ENCODE data around the gene THRSP. TPM values are rescaled to one million over a fixed set of nuclear protein-coding genes. Genes with fewer than 3 reads are reported as not detected.

Gene THRSP
- total and polyA plus RNA-seq, 2 of the 4 experiments (the other 2 are of a cell fraction) = not detected

- ChIA-PET POLR2A (ENCODE audit: unreplicated experiment) (no interaction called here), CTCF (interaction anchor here (0.6 to 1.1 kb wide), 3 partner anchors 10 to 49 kb away, joined by 3 to 4 read pairs (median 3); no protein-coding TSS in a partner anchor)
- no peak overlapping the region for H2AFZ ChIP-seq (replicated peaks; ENCODE audit: low read length, poor library complexity)
Observed at GRCh38 chr11:78036313-78036712, 27.3 kb upstream of the THRSP start.

More at GRCh38 chr11:78036313-78036712, 27.3 kb upstream of the THRSP start:
- Histone ChIP-seq H4K91ac (ENCODE audit: insufficient read depth, low read depth, low read length) (no peak overlapping the region), H2BK120ac (ENCODE audit: low read depth, low read length) (no peak overlapping the region), H4K5ac (ENCODE audit: low read depth, low read length) (no peak overlapping the region), H2AK5ac (ENCODE audit: low read depth, low read length) (no peak overlapping the region), H3K4me3 (ENCODE audit: insufficient read depth, low read depth, low read length) (no peak overlapping the region), H3K4ac (ENCODE audit: low read depth, low read length) (no peak overlapping the region), H2BK20ac (ENCODE audit: low read depth, low read length) (no peak overlapping the region), H3K27ac (ENCODE audit: insufficient read depth, low read length) (no peak overlapping the region), H2BK5ac (ENCODE audit: low read depth, low read length, poor library complexity, severe bottlenecking) (no peak overlapping the region), H3K56ac (ENCODE audit: extremely low read depth, insufficient read depth, low read length) (no peak overlapping the region), H3K4me1 (ENCODE audit: control insufficient read depth, insufficient read depth, low read length) (peaks cover 5% of the 10 kb centered on the region), H3K9me3 (ENCODE audit: control insufficient read depth, insufficient read depth, low read length) (no peaks in the 10 kb centered on the region), H3K18ac (ENCODE audit: low read depth, low read length) (no peak overlapping the region), H4K20me1 (ENCODE audit: insufficient read depth, low read length) (no peaks in the 10 kb centered on the region), H3K79me1 (ENCODE audit: low read depth in 1 of 2, low read length in 2 of 2) (peaks cover 0 to 10% of the 10 kb centered on the region in 2 experiments; a peak in 2 of 4 replicates), H3K4me2 (ENCODE audit: low read depth, low read length) (no peak overlapping the region), H3K36me3 (ENCODE audit: control insufficient read depth, insufficient read depth, low read length) (no peaks in the 10 kb centered on the region), H3K9ac (ENCODE audit: low read depth, low read length) (no peak overlapping the region), H2AK9ac (replicated peaks; ENCODE audit: low read depth, low read length, poor library complexity) (no peak overlapping the region), H4K8ac (ENCODE audit: low read depth in 2 of 2, low read length in 2 of 2) (no peak overlapping the region), H3K23ac (ENCODE audit: low read depth, low read length) (no peak overlapping the region), H3K9me1 (ENCODE audit: insufficient read depth, low read length) (peaks cover 14% of the 10 kb centered on the region), H2BK15ac (ENCODE audit: low read depth, low read length) (no peak overlapping the region), H3K27me3 (ENCODE audit: control insufficient read depth, insufficient read depth, low read length) (no peaks in the 10 kb centered on the region), H3K14ac (replicated peaks; ENCODE audit: low read depth, low read length) (no peak overlapping the region)
- ATAC-seq (ENCODE audit: low read depth) (no peak), DNase-seq (no peak)
- dilution Hi-C loops (cut with HindIII; ENCODE audit: low sequenced_read_pairs, unreplicated experiment) (no loop called here), intact Hi-C loops (cut with micrococcal nuclease) (no loop called here), in situ Hi-C loops (cut with MboI; ENCODE audit: low sequenced_read_pairs) (no loop called here)
- no CpG with 5 or more reads among the region's 3 CpGs for WGBS, 2 experiments (ENCODE audit: extremely low coverage in 2 of 2, insufficient read length in 1 of 2)
- no peak for TF ChIP-seq RAD21 (IDR thresholded peaks at IDR 0.05; ENCODE audit: low read length)
- no peak for TF ChIP-seq POLR2A (IDR thresholded peaks at IDR 0.05; ENCODE audit: low read depth, low read length)
- TF ChIP-seq, protein P1, sequence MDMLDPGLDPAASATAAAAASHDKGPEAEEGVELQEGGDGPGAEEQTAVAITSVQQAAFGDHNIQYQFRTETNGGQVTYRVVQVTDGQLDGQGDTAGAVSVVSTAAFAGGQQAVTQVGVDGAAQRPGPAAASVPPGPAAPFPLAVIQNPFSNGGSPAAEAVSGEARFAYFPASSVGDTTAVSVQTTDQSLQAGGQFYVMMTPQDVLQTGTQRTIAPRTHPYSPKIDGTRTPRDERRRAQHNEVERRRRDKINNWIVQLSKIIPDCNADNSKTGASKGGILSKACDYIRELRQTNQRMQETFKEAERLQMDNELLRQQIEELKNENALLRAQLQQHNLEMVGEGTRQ (IDR thresholded peaks at IDR 0.05; ENCODE audit: low read depth, low read length) = no peak
- TF ChIP-seq RCOR1 (IDR thresholded peaks at IDR 0.05; ENCODE audit: insufficient replicate concordance, low read length) = no peak
- TF ChIP-seq MAFK (IDR thresholded peaks at IDR 0.05; ENCODE audit: low read depth, low read length) = no peak
- no peak for TF ChIP-seq CHD1 (IDR thresholded peaks at IDR 0.05; ENCODE audit: low read depth, low read length)
- no peak for TF ChIP-seq FOS (IDR thresholded peaks at IDR 0.05; ENCODE audit: low read depth, low read length)
- TF ChIP-seq MAZ (IDR thresholded peaks at IDR 0.05; ENCODE audit: borderline replicate concordance, low read depth, low read length) = no peak
- TF ChIP-seq CTCF (conservative IDR thresholded peaks at IDR 0.05; ENCODE audit: low read depth, low read length) = no peak
- no peak for TF ChIP-seq BHLHE40 (IDR thresholded peaks at IDR 0.05; ENCODE audit: low read depth, low read length)
- TF ChIP-seq CEBPB (IDR thresholded peaks at IDR 0.05; ENCODE audit: low read depth, low read length) = no peak
- no peak for TF ChIP-seq SMC3 (IDR thresholded peaks at IDR 0.05; ENCODE audit: low read depth, low read length)
- BruUV-seq (replicated peaks) = no TSS peak

All from IMR-90 (cell line).